ENCODE results near the gene AIRE.

DNA sequence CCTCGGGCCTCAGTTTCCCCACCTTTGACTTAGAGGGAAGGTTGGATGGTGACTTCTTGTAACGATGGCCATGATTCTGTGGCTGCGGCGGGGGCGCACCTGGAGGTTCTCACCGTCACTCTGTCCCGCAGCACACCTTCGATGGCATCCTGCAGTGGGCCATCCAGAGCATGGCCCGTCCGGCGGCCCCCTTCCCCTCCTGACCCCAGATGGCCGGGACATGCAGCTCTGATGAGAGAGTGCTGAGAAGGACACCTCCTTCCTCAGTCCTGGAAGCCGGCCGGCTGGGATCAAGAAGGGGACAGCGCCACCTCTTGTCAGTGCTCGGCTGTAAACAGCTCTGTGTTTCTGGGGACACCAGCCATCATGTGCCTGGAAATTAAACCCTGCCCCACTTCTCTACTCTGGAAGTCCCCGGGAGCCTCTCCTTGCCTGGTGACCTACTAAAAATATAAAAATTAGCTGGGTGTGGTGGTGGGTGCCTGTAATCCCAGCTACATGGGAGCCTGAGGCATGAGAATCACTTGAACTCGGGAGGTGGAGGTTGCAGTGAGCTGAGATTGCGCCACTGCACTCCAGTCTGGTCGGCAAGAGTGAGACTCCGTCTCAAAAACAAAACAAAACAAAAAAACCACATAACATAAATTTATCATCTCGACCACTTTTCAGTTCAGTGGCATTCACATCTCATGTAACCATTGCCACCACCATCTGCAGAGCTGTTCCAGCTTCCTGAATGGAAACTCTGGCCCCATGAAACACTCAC, 12.0 kb downstream of the AIRE start:
- TF ChIP-seq, protein P1, sequence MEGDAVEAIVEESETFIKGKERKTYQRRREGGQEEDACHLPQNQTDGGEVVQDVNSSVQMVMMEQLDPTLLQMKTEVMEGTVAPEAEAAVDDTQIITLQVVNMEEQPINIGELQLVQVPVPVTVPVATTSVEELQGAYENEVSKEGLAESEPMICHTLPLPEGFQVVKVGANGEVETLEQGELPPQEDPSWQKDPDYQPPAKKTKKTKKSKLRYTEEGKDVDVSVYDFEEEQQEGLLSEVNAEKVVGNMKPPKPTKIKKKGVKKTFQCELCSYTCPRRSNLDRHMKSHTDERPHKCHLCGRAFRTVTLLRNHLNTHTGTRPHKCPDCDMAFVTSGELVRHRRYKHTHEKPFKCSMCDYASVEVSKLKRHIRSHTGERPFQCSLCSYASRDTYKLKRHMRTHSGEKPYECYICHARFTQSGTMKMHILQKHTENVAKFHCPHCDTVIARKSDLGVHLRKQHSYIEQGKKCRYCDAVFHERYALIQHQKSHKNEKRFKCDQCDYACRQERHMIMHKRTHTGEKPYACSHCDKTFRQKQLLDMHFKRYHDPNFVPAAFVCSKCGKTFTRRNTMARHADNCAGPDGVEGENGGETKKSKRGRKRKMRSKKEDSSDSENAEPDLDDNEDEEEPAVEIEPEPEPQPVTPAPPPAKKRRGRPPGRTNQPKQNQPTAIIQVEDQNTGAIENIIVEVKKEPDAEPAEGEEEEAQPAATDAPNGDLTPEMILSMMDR (conservative IDR thresholded peaks at IDR 0.05; ENCODE audit: low read depth, low read length), result peak; percentile 85
- TF ChIP-seq EZH2 (IDR thresholded peaks at IDR 0.05; ENCODE audit: borderline replicate concordance, low read depth, low read length, poor library complexity, severe bottlenecking), result no peak

Measured in A673 (cell line).